ENCODE results near the gene RBM43. TPM values are rescaled to one million over a fixed set of nuclear protein-coding genes. Genes with fewer than 3 reads are reported as not detected.

RBM43 gene
- total RNA-seq, 1 experiment from 2014 or later, result 1.2 TPM

GRCh38 chr2:151230627-151231140 lies 31.0 kb downstream of the RBM43 start:
- no peak for DNase-seq (ENCODE audit: low spot score)

- DNase-seq (ENCODE audit: low spot score), result no peak
These were observed 32.7 kb downstream of the RBM43 start for GRCh38 chr2:151228847-151229512.

- no peak for DNase-seq (ENCODE audit: low spot score)
These were observed 44.3 kb downstream of the RBM43 start for GRCh38 chr2:151217343-151217742.

- DNase-seq (ENCODE audit: low spot score), result no peak
These were observed 54.6 kb downstream of the RBM43 start for GRCh38 chr2:151207100-151207499.

GRCh38 chr2:151206446-151206968 lies 55.2 kb downstream of the RBM43 start:
- DNase-seq (ENCODE audit: low spot score), result no peak

GRCh38 chr2:151205571-151205970 lies 56.1 kb downstream of the RBM43 start:
- DNase-seq (ENCODE audit: low spot score), result no peak

GRCh38 chr2:151204756-151205155 lies 56.9 kb downstream of the RBM43 start:
- no peak for DNase-seq (ENCODE audit: low spot score)

- DNase-seq (ENCODE audit: low spot score), result no peak
These were observed 60.8 kb downstream of the RBM43 start for GRCh38 chr2:151200844-151201243.

GRCh38 chr2:151200277-151200676 lies 61.4 kb downstream of the RBM43 start:
- no peak for DNase-seq (ENCODE audit: low spot score)

GRCh38 chr2:151198645-151199044 lies 63.0 kb downstream of the RBM43 start:
- DNase-seq (ENCODE audit: low spot score), result no peak

Other genes with a start within 250 kb of the RBM43 start
- 13.8 and 14.4 TPM in 2 replicates for gene NMI, start 27.8 kb upstream of the RBM43 start, total RNA-seq (2014; rRNA removed; shearing (Covaris generic))
- not detected in 2 replicates for gene TNFAIP6, start 95.7 kb upstream of the RBM43 start, total RNA-seq (2014; rRNA removed; shearing (Covaris generic))
- gene RIF1, start 148.0 kb upstream of the RBM43 start, total RNA-seq (2014; rRNA removed; shearing (Covaris generic)), result 15.9 and 21.9 TPM in 2 replicates

Measured in HT-29 (cell line).